GM23248 (cell line): ENCODE data around the gene LYRM4. TPM values are rescaled to one million over a fixed set of nuclear protein-coding genes. Genes with fewer than 3 reads are reported as not detected.

Experiments
- DNase-seq: peaks from one replicate; pipeline ENCODE4 v3.0.0-alpha.2; 2015
- H2AFZ ChIP-seq: fragments of 200-600 bp; sonication (generic); 2 replicates; pipeline ENCODE4 v1.6.1; 2016; ENCODE audit warnings: antibody characterized with exemption
- H3F3A ChIP-seq: fragments of 200-600 bp; sonication (generic); 2 replicates; pipeline ENCODE4 v1.6.1; 2016; ENCODE audit warnings: mild to moderate bottlenecking, antibody characterized with exemption, mixed run types; ENCODE audit not compliant: insufficient read depth
- H3K27ac ChIP-seq: fragments of 200-600 bp; sonication (generic); 2 replicates; pipeline ENCODE4 v1.5.1; 2016; ENCODE audit warnings: mild to moderate bottlenecking
- H3K27me3 ChIP-seq: fragments of 200-600 bp; sonication (generic); replicated peaks from 2 replicates; pipeline ENCODE4 v1.6.1; 2016; ENCODE audit warnings: mild to moderate bottlenecking; ENCODE audit not compliant: insufficient read depth
- H3K36me3 ChIP-seq: fragments of 200-600 bp; sonication (generic); 2 replicates; pipeline ENCODE4 v1.6.1; 2016; ENCODE audit warnings: low read depth, mild to moderate bottlenecking
- H3K4me1 ChIP-seq: fragments of 200-600 bp; sonication (generic); 2 replicates; pipeline ENCODE4 v1.6.1; 2016; ENCODE audit warnings: mild to moderate bottlenecking; ENCODE audit not compliant: insufficient read depth
- H3K4me2 ChIP-seq: fragments of 200-600 bp; sonication (generic); one replicate; pipeline ENCODE4 v1.6.1; 2016; ENCODE audit warnings: mild to moderate bottlenecking; ENCODE audit not compliant: unreplicated experiment
- H3K4me3 ChIP-seq: fragments of 200-600 bp; sonication (generic); 2 replicates; pipeline ENCODE4 v1.5.1; 2016; ENCODE audit warnings: mild to moderate bottlenecking
- H3K79me2 ChIP-seq: fragments of 200-600 bp; sonication (generic); 2 replicates; pipeline ENCODE4 v1.6.1; 2016; ENCODE audit warnings: mild to moderate bottlenecking; ENCODE audit not compliant: insufficient read depth
- H3K9ac ChIP-seq: fragments of 200-600 bp; sonication (generic); 2 replicates; pipeline ENCODE4 v1.6.1; 2016; ENCODE audit warnings: mild to moderate bottlenecking
- H3K9me2 ChIP-seq: fragments of 200-600 bp; sonication (generic); 2 replicates; pipeline ENCODE4 v1.6.1; 2016; ENCODE audit warnings: mixed run types, mild to moderate bottlenecking, moderate library complexity; ENCODE audit not compliant: insufficient read depth
- H3K9me3 ChIP-seq: fragments of 200-600 bp; sonication (generic); one replicate; pipeline ENCODE4 v1.6.1; 2017; ENCODE audit warnings: low read depth
- H4K20me1 ChIP-seq: fragments of 200-600 bp; sonication (generic); 2 replicates; pipeline ENCODE4 v1.6.0; 2016; ENCODE audit not compliant: insufficient read depth
- EZH2 ChIP-seq: fragments of 200-600 bp; sonication (generic); IDR thresholded peaks from 2 replicates; pipeline ENCODE4 v1.6.1; 2018; ENCODE audit warnings: antibody characterized with exemption, mild to moderate bottlenecking; ENCODE audit not compliant: insufficient read depth, poor library complexity, severe bottlenecking
- EZH2phosphoT487 ChIP-seq: fragments of 200-600 bp; sonication (generic); IDR thresholded peaks from 2 replicates; pipeline ENCODE4 v1.6.1; 2018; ENCODE audit warnings: antibody characterized with exemption, moderate library complexity, mild to moderate bottlenecking, low read depth; ENCODE audit not compliant: insufficient read depth
- WGBS, 2 experiments: methylation state at CpG; one replicate each; pipeline ENCODE4 v1.1.6; 2015 to 2017; ENCODE audit warnings: low lambda C conversion rate in 2 of 2, low coverage in 1 of 2; ENCODE audit errors: missing lambda C conversion rate in 2 of 2; 5-methylcytosine and 5-hydroxymethylcytosine counted together
- in situ Hi-C: fragments of 300-500 bp; cut with MboI; formaldehyde crosslinking; loops from 2 replicates; pipeline ENCODE4 v1.15.0; 2020
- polyA plus RNA-seq: library from polyadenylated mRNA; unstranded; fragments of >200 nt; fragmentation: Nextera tagmentation; extraction: Ambion mirVana; gene quantifications from 2 replicates; pipeline ENCODE4 v1.2.1, GENCODE V29; 2016
- total RNA-seq: library from RNA; depleted of rRNA; stranded (reverse); fragments of >200 nt; shearing (Covaris generic); gene quantifications from 2 replicates; pipeline ENCODE4 v1.2.3, GENCODE V29; 2014

Gene LYRM4
- total and polyA plus RNA-seq, 2 experiments from 2014 or later: 27.1 to 28.0 TPM

- Histone ChIP-seq H3K4me2 (no peak overlapping the region), H3K79me2 (no peaks in the 10 kb centered on the region), H3K4me1 (no peaks in the 10 kb centered on the region), H3K36me3 (no peaks in the 10 kb centered on the region), H3F3A (no peaks in the 10 kb centered on the region), H2AFZ (no peak overlapping the region), H3K4me3 (no peak overlapping the region), H4K20me1 (no peaks in the 10 kb centered on the region), H3K9ac (no peak overlapping the region), H3K9me3 (no peaks in the 10 kb centered on the region), H3K9me2 (no peaks in the 10 kb centered on the region), H3K27me3 (no peaks in the 10 kb centered on the region), H3K27ac (no peak overlapping the region)
- in situ Hi-C loops: no loop called here
- WGBS, 2 experiments: 79 to 84% methylated on average over 14 of the region's 14 CpGs
- no peak for DNase-seq
- TF ChIP-seq EZH2phosphoT487 (no peak), EZH2 (no peak)
These were observed 88.6 kb downstream of the LYRM4 start for GRCh38 chr6:5172041-5172653.

- H3K27me3 ChIP-seq: no peaks in the 10 kb centered on the region
- no peaks in the 10 kb centered on the region for H3K4me1 ChIP-seq
- no peak overlapping the region for H2AFZ ChIP-seq
- H3K9me3 ChIP-seq: no peaks in the 10 kb centered on the region
- H3F3A ChIP-seq: no peaks in the 10 kb centered on the region
- no peak overlapping the region for H3K4me2 ChIP-seq
- WGBS, 2 experiments: 77 to 81% methylated on average over 4 of the region's 4 CpGs
- DNase-seq: peak; percentile 8
- H3K79me2 ChIP-seq: no peaks in the 10 kb centered on the region
- no peaks in the 10 kb centered on the region for H3K9me2 ChIP-seq
- in situ Hi-C loops: no loop called here
- H3K4me3 ChIP-seq: no peak overlapping the region
- H4K20me1 ChIP-seq: no peaks in the 10 kb centered on the region
- H3K36me3 ChIP-seq: no peaks in the 10 kb centered on the region
- no peak overlapping the region for H3K9ac ChIP-seq
- H3K27ac ChIP-seq: no peak overlapping the region
- no peak for TF ChIP-seq EZH2phosphoT487
- no peak for TF ChIP-seq EZH2
These were observed 93.2 kb downstream of the LYRM4 start for GRCh38 chr6:5167501-5167900.

GRCh38 chr6:5164092-5164491 lies 96.7 kb downstream of the LYRM4 start:
- Histone ChIP-seq H3K36me3 (no peaks in the 10 kb centered on the region), H3F3A (no peaks in the 10 kb centered on the region), H3K9me2 (no peaks in the 10 kb centered on the region), H3K4me1 (no peaks in the 10 kb centered on the region), H3K27me3 (no peaks in the 10 kb centered on the region), H3K27ac (no peak overlapping the region), H3K4me2 (no peak overlapping the region), H3K79me2 (no peaks in the 10 kb centered on the region), H3K4me3 (no peak overlapping the region), H4K20me1 (no peaks in the 10 kb centered on the region), H3K9me3 (no peaks in the 10 kb centered on the region), H3K9ac (no peak overlapping the region), H2AFZ (no peak overlapping the region)
- TF ChIP-seq EZH2: no peak
- no peak for TF ChIP-seq EZH2phosphoT487
- in situ Hi-C loops: no loop called here
- no peak for DNase-seq

GRCh38 chr6:5163247-5163646 lies 97.5 kb downstream of the LYRM4 start:
- Histone ChIP-seq H3K27me3 (no peaks in the 10 kb centered on the region), H3K9ac (no peak overlapping the region), H3K4me2 (no peak overlapping the region), H3F3A (no peaks in the 10 kb centered on the region), H3K9me2 (no peaks in the 10 kb centered on the region), H3K4me1 (no peaks in the 10 kb centered on the region), H3K27ac (no peak overlapping the region), H4K20me1 (no peaks in the 10 kb centered on the region), H3K36me3 (no peaks in the 10 kb centered on the region), H2AFZ (no peak overlapping the region), H3K9me3 (no peaks in the 10 kb centered on the region), H3K79me2 (no peaks in the 10 kb centered on the region), H3K4me3 (no peak overlapping the region)
- in situ Hi-C loops: no loop called here
- TF ChIP-seq EZH2phosphoT487: no peak
- no peak for TF ChIP-seq EZH2
- no peak for DNase-seq
- 75% methylated on average over 6 of the region's 6 CpGs for WGBS, 2 experiments

GRCh38 chr6:5162355-5162754 lies 98.4 kb downstream of the LYRM4 start:
- in situ Hi-C loops: no loop called here
- no peak overlapping the region for H2AFZ ChIP-seq
- no peak for DNase-seq
- H3K36me3 ChIP-seq: no peaks in the 10 kb centered on the region
- H3K9ac ChIP-seq: no peak overlapping the region
- TF ChIP-seq EZH2 (no peak), EZH2phosphoT487 (no peak)
- H3K9me3 ChIP-seq: no peaks in the 10 kb centered on the region
- H3K4me2 ChIP-seq: no peak overlapping the region
- H3K4me1 ChIP-seq: no peaks in the 10 kb centered on the region
- no peaks in the 10 kb centered on the region for H3K9me2 ChIP-seq
- no peaks in the 10 kb centered on the region for H3F3A ChIP-seq
- H4K20me1 ChIP-seq: no peaks in the 10 kb centered on the region
- H3K79me2 ChIP-seq: no peaks in the 10 kb centered on the region
- whole genome bisulfite sequencing, 2 experiments: 93 to 100% methylated on average over 5 of the region's 5 CpGs
- H3K27ac ChIP-seq: no peak overlapping the region
- H3K4me3 ChIP-seq: no peak overlapping the region
- H3K27me3 ChIP-seq: no peaks in the 10 kb centered on the region
